ENCODE data around the gene ATG14. TPM values are rescaled to one million over a fixed set of nuclear protein-coding genes. Genes with fewer than 3 reads are reported as not detected.

The ATG14 gene
- 3.6 and 11.3 TPM in 2 replicates for total RNA-seq

GRCh38 chr14:55411426-55412389 is at the start of gene ATG14:
ATG14 (minus strand) TSS chr14:55411830; CDS start chr14:55411822, 8 bp downstream.

GRCh38 chr14:55440385-55440784 is 28.8 kb upstream of the ATG14 start, which contains the start of gene TBPL2:
TBPL2 (minus strand) TSS chr14:55440616; CDS start chr14:55440449, 167 bp downstream.

Other genes starting within 250 kb of the ATG14 start
- gene DLGAP5, start 220.2 kb downstream of the ATG14 start, total RNA-seq, result 1.9 and 52.8 TPM in 2 replicates
- 17.1 and 20.0 TPM in 2 replicates for gene FBXO34, start 140.4 kb downstream of the ATG14 start, total RNA-seq
- gene TBPL2, start 28.8 kb upstream of the ATG14 start, total RNA-seq, result not detected in 2 replicates
- gene KTN1, start 168.4 kb upstream of the ATG14 start, total RNA-seq, result 33.7 and 57.8 TPM in 2 replicates

All from mesangial cell (primary cell).